Measurements from ENCODE around the gene HUS1B. TPM values are rescaled to one million over a fixed set of nuclear protein-coding genes. Genes with fewer than 3 reads are reported as not detected.

Gene HUS1B
- total RNA-seq, 1 experiment from 2014 or later, result 3.1 TPM

DNA sequence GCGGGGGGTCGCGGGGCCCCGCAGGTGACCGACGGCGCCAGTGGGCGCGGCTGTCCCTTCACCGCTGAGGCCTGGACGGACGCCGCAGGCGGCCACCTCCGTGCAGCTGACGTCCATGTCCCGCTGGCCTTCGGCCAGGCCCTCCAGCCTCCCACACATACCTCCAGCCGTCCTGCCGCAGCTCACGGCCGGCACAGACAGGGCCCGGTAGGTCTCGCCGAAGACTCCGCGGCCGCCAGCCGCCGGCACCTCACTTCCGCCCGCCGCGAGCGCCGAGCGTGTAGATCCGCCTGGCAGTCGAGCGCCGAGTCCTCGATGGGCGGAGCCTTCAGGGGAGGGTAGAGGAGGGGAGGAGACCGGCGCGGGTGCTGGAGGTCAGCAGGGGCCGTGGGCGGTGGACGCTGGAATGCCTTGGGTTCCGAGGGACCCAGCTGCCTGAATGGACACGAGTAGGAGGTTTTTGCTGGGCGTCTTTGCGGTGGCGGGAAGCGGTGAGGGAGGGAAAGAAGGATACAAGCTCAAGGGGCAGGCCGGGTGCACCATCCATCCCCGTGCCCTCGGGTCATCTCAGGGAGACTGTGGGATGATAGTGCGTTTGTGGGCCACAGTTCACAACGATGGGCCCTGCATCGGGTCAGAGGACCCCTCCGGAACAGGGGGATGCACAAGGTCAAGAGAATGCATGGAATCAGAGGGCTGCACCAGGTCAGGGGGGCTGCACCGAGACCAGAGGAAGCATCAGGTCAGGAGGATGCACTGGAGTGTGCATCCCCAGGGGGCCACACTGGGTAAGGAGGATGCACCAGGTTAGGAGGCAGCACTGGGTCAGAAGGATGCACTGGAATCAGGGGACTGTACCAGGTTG, 36.2 kb upstream of the HUS1B start, which contains the start of gene EXOC2:
Gene EXOC2, minus strand, starts transcription at position 282 of the 865 bp plus-strand sequence. CDS start 55,321 bp downstream, outside the sequence.
- CTCF ChIA-PET, result no interaction called here
- no peaks in the 10 kb centered on the region for H3K9me3 ChIP-seq (ENCODE audit: low read length)
- H3K27me3 ChIP-seq (ENCODE audit: low read length), result no peaks in the 10 kb centered on the region
- peaks cover 4% of the 10 kb centered on the region; the same call in 1 of the 2 replicates for H3K36me3 ChIP-seq (ENCODE audit: low read depth, low read length)
- no TSS peak for BruUV-seq (replicated peaks)
- peak within 1 kb of the TSS; percentile 95 for H2AFZ ChIP-seq (ENCODE audit: low read length)
- TF ChIP-seq EZH2phosphoT487 (IDR thresholded peaks at IDR 0.05; ENCODE audit: borderline replicate concordance, low read length) (no peak), EZH2 (IDR thresholded peaks at IDR 0.05; ENCODE audit: low read length, unreplicated experiment) (no peak)
- TF ChIP-seq, protein P1, sequence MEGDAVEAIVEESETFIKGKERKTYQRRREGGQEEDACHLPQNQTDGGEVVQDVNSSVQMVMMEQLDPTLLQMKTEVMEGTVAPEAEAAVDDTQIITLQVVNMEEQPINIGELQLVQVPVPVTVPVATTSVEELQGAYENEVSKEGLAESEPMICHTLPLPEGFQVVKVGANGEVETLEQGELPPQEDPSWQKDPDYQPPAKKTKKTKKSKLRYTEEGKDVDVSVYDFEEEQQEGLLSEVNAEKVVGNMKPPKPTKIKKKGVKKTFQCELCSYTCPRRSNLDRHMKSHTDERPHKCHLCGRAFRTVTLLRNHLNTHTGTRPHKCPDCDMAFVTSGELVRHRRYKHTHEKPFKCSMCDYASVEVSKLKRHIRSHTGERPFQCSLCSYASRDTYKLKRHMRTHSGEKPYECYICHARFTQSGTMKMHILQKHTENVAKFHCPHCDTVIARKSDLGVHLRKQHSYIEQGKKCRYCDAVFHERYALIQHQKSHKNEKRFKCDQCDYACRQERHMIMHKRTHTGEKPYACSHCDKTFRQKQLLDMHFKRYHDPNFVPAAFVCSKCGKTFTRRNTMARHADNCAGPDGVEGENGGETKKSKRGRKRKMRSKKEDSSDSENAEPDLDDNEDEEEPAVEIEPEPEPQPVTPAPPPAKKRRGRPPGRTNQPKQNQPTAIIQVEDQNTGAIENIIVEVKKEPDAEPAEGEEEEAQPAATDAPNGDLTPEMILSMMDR (conservative IDR thresholded peaks at IDR 0.05; ENCODE audit: low read depth, low read length), result no peak
- peaks cover 44% of the 10 kb centered on the region for H3K79me2 ChIP-seq (ENCODE audit: low read length)
- peak within 1 kb of the TSS; percentile 100 for H3K4me3 ChIP-seq (ENCODE audit: low read length)
- no peaks in the 10 kb centered on the region for H3F3A ChIP-seq (ENCODE audit: low read length, unreplicated experiment)
- peak within 1 kb of the TSS; percentile 78 for H3K9ac ChIP-seq (ENCODE audit: low read length)
- peak within 1 kb of the TSS; percentile 93 for H3K4me2 ChIP-seq (ENCODE audit: low read length)
- POLR2A ChIA-PET (ENCODE audit: unreplicated experiment), result no interaction called here
- H4K20me1 ChIP-seq (ENCODE audit: low read length), result peaks cover 13% of the 10 kb centered on the region
- DNase-seq (peak; percentile 87), ATAC-seq (peak; percentile 83)
- H3K4me1 ChIP-seq (ENCODE audit: insufficient read depth, low read length), result peaks cover 15% of the 10 kb centered on the region
- no peaks in the 10 kb centered on the region for H3K9me2 ChIP-seq (replicated peaks; ENCODE audit: low read length)
- peak within 1 kb of the TSS; percentile 54 for H3K27ac ChIP-seq (ENCODE audit: low read length)
- intact Hi-C loops (cut with micrococcal nuclease), result no loop called here

DNA sequence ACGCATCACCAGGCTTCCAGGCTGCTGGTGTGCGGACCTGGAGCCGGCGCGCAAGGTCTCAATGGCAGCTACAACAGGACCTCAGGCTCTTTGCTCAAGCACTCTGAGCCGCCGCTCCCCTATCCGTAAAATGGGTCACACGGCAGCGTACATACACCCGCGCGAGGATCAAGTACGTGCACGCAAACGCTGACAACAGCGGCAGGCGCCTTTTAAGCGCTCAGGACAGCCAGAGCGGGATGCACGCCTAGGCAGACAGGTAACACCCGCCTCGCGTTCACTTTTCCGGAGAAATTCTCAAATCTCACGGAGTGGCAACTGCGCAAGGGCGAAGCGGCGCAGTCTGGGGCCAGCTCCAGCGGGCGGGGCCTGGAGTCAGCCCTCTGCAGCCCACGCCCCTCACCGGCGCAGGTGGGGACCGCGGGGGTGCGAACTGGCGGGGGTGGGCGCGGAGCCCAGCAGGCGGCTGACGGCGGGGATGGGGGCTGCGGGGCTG, 35.5 kb upstream of the HUS1B start:
- no peaks in the 10 kb centered on the region for H3K9me2 ChIP-seq (replicated peaks; ENCODE audit: low read length)
- peaks cover 13% of the 10 kb centered on the region for H4K20me1 ChIP-seq (ENCODE audit: low read length)
- TF ChIP-seq EZH2 (IDR thresholded peaks at IDR 0.05; ENCODE audit: low read length, unreplicated experiment), result no peak
- no peak for TF ChIP-seq EZH2phosphoT487 (IDR thresholded peaks at IDR 0.05; ENCODE audit: borderline replicate concordance, low read length)
- TF ChIP-seq, protein P1 (conservative IDR thresholded peaks at IDR 0.05; ENCODE audit: low read depth, low read length), result no peak
- H3K4me1 ChIP-seq (ENCODE audit: insufficient read depth, low read length), result peaks cover 15% of the 10 kb centered on the region
- H2AFZ ChIP-seq (ENCODE audit: low read length), result peak overlapping the region; percentile 95
- ATAC-seq (peak; percentile 88), DNase-seq (peak; percentile 73)
- H3K4me3 ChIP-seq (ENCODE audit: low read length), result peak overlapping the region; percentile 100
- H3K79me2 ChIP-seq (ENCODE audit: low read length), result peaks cover 51% of the 10 kb centered on the region
- ChIA-PET CTCF (no interaction called here), POLR2A (ENCODE audit: unreplicated experiment) (no interaction called here)
- no TSS peak for BruUV-seq (replicated peaks)
- intact Hi-C loops (cut with micrococcal nuclease), result no loop called here
- H3K4me2 ChIP-seq (ENCODE audit: low read length), result peak overlapping the region; percentile 93
- H3K27ac ChIP-seq (ENCODE audit: low read length), result peak overlapping the region; percentile 54
- no peaks in the 10 kb centered on the region for H3F3A ChIP-seq (ENCODE audit: low read length, unreplicated experiment)
- H3K9ac ChIP-seq (ENCODE audit: low read length), result peak overlapping the region; percentile 78
- no peaks in the 10 kb centered on the region for H3K27me3 ChIP-seq (ENCODE audit: low read length)
- no peaks in the 10 kb centered on the region for H3K9me3 ChIP-seq (ENCODE audit: low read length)
- peaks cover 4% of the 10 kb centered on the region; the same call in 1 of the 2 replicates for H3K36me3 ChIP-seq (ENCODE audit: low read depth, low read length)

All from PC-3 (cell line).